Stimulated activated memory B cell treated with anti-CD40 and anti-IgM and Interleukin-4, amounts not matched to agents 10 μg/mL and 1 μg/mL and 100 μg/mL, for 72 hours (primary cell): ENCODE results near the gene AFF4.
"Not testable (repeated sequence)": the region's sequence is repeated elsewhere in the genome, so short reads cannot be mapped to it uniquely, and the experiment has no call there.

Experiments used
- ATAC-seq: fragments of 150-1000 bp; cut with Tn5 transposase; 2 replicates; pipeline ENCODE4 v1.10.0; 2021
- H3K27ac Mint-ChIP-seq: one replicate; pipeline ENCODE4 v1.8.0; 2022; ENCODE audit warnings: mild to moderate bottlenecking, mixed read lengths
- H3K27me3 Mint-ChIP-seq: one replicate; pipeline ENCODE4 v1.8.0; 2022; ENCODE audit warnings: mixed read lengths
- H3K36me3 Mint-ChIP-seq: one replicate; pipeline ENCODE4 v1.8.0; 2022; ENCODE audit warnings: mixed read lengths
- H3K4me1 Mint-ChIP-seq: one replicate; pipeline ENCODE4 v1.8.0; 2022; ENCODE audit warnings: mixed read lengths
- H3K4me3 Mint-ChIP-seq: one replicate; pipeline ENCODE4 v1.8.0; 2022; ENCODE audit warnings: mild to moderate bottlenecking, moderate library complexity, mixed read lengths
- H3K9me3 Mint-ChIP-seq: one replicate; pipeline ENCODE4 v1.8.0; 2022; ENCODE audit warnings: mixed read lengths

Gene AFF4

GRCh38 chr5:132860742-132861141 lies 102.7 kb downstream of the AFF4 start:
- ATAC-seq = no peak
- H3K27ac Mint-ChIP-seq = no peak overlapping the region
- H3K4me1 Mint-ChIP-seq = peaks cover 2% of the 10 kb centered on the region
- H3K9me3 Mint-ChIP-seq = peaks cover 2% of the 10 kb centered on the region
- no peak overlapping the region for H3K4me3 Mint-ChIP-seq
- peaks cover 14% of the 10 kb centered on the region for H3K27me3 Mint-ChIP-seq
- H3K36me3 Mint-ChIP-seq = no peaks in the 10 kb centered on the region

GRCh38 chr5:132859889-132860437 lies 103.5 kb downstream of the AFF4 start:
- no peak overlapping the region for H3K4me3 Mint-ChIP-seq

GRCh38 chr5:132856011-132856410 lies 107.4 kb downstream of the AFF4 start:
- Mint-ChIP-seq H3K27me3 (peaks cover 26% of the 10 kb centered on the region), H3K9me3 (peaks cover 2% of the 10 kb centered on the region), H3K36me3 (no peaks in the 10 kb centered on the region), H3K27ac (no peak overlapping the region), H3K4me3 (no peak overlapping the region), H3K4me1 (no peaks in the 10 kb centered on the region)
- ATAC-seq = no peak

More at GRCh38 chr5:132859889-132860437, 103.5 kb downstream of the AFF4 start:
- Mint-ChIP-seq H3K9me3 (peaks cover 2% of the 10 kb centered on the region), H3K27ac (no peak overlapping the region), H3K27me3 (peaks cover 22% of the 10 kb centered on the region), H3K4me1 (no peaks in the 10 kb centered on the region), H3K36me3 (no peaks in the 10 kb centered on the region)
- ATAC-seq = no peak

GRCh38 chr5:132854992-132855391 lies 108.4 kb downstream of the AFF4 start:
- H3K36me3 Mint-ChIP-seq, ATAC-seq, H3K9me3 Mint-ChIP-seq, H3K4me3 Mint-ChIP-seq, H3K4me1 Mint-ChIP-seq, H3K27ac Mint-ChIP-seq: not testable (repeated sequence)
- H3K27me3 Mint-ChIP-seq = peaks cover 26% of the 10 kb centered on the region

GRCh38 chr5:132854301-132854700 lies 109.1 kb downstream of the AFF4 start:
- Mint-ChIP-seq H3K36me3 (no peaks in the 10 kb centered on the region), H3K4me1 (no peaks in the 10 kb centered on the region), H3K4me3 (no peak overlapping the region), H3K27ac (no peak overlapping the region), H3K27me3 (peaks cover 26% of the 10 kb centered on the region), H3K9me3 (peaks cover 2% of the 10 kb centered on the region)
- ATAC-seq = no peak

- ATAC-seq = no peak
- peaks cover 26% of the 10 kb centered on the region for H3K27me3 Mint-ChIP-seq
- no peaks in the 10 kb centered on the region for H3K4me1 Mint-ChIP-seq
- H3K4me3 Mint-ChIP-seq = no peak overlapping the region
- peaks cover 2% of the 10 kb centered on the region for H3K9me3 Mint-ChIP-seq
- H3K36me3 Mint-ChIP-seq = no peaks in the 10 kb centered on the region
- H3K27ac Mint-ChIP-seq = no peak overlapping the region
Observed at GRCh38 chr5:132853790-132854189, 109.6 kb downstream of the AFF4 start.

GRCh38 chr5:132853323-132853722 lies 110.1 kb downstream of the AFF4 start:
- no peak overlapping the region for H3K27ac Mint-ChIP-seq
- H3K4me3 Mint-ChIP-seq = no peak overlapping the region
- H3K27me3 Mint-ChIP-seq = peaks cover 26% of the 10 kb centered on the region
- no peaks in the 10 kb centered on the region for H3K36me3 Mint-ChIP-seq
- peaks cover 2% of the 10 kb centered on the region for H3K9me3 Mint-ChIP-seq
- H3K4me1 Mint-ChIP-seq = no peaks in the 10 kb centered on the region
- no peak for ATAC-seq

GRCh38 chr5:132850066-132850465 lies 113.4 kb downstream of the AFF4 start:
- peaks cover 5% of the 10 kb centered on the region for H3K27me3 Mint-ChIP-seq
- H3K9me3 Mint-ChIP-seq = no peaks in the 10 kb centered on the region
- H3K4me3 Mint-ChIP-seq = no peak overlapping the region
- no peak overlapping the region for H3K27ac Mint-ChIP-seq
- no peak for ATAC-seq
- H3K4me1 Mint-ChIP-seq = no peaks in the 10 kb centered on the region
- no peaks in the 10 kb centered on the region for H3K36me3 Mint-ChIP-seq

- H3K27ac Mint-ChIP-seq = no peak overlapping the region
- H3K9me3 Mint-ChIP-seq = no peaks in the 10 kb centered on the region
- H3K36me3 Mint-ChIP-seq = no peaks in the 10 kb centered on the region
- H3K27me3 Mint-ChIP-seq = no peaks in the 10 kb centered on the region
- no peak overlapping the region for H3K4me3 Mint-ChIP-seq
- no peaks in the 10 kb centered on the region for H3K4me1 Mint-ChIP-seq
- ATAC-seq = no peak
Observed at GRCh38 chr5:132849347-132849746, 114.1 kb downstream of the AFF4 start.

- Mint-ChIP-seq H3K4me3 (no peak overlapping the region), H3K9me3 (no peaks in the 10 kb centered on the region), H3K27me3 (no peaks in the 10 kb centered on the region), H3K27ac (no peak overlapping the region), H3K4me1 (no peaks in the 10 kb centered on the region), H3K36me3 (no peaks in the 10 kb centered on the region)
- ATAC-seq = no peak
Observed at GRCh38 chr5:132848270-132848669, 115.2 kb downstream of the AFF4 start.

- Mint-ChIP-seq H3K27ac (no peak overlapping the region), H3K4me1 (no peaks in the 10 kb centered on the region), H3K9me3 (no peaks in the 10 kb centered on the region), H3K36me3 (no peaks in the 10 kb centered on the region), H3K27me3 (no peaks in the 10 kb centered on the region), H3K4me3 (no peak overlapping the region)
- no peak for ATAC-seq
Observed at GRCh38 chr5:132841305-132841704, 122.1 kb downstream of the AFF4 start.

GRCh38 chr5:132840896-132841295 lies 122.5 kb downstream of the AFF4 start:
- no peaks in the 10 kb centered on the region for H3K9me3 Mint-ChIP-seq
- no peak overlapping the region for H3K4me3 Mint-ChIP-seq
- no peaks in the 10 kb centered on the region for H3K27me3 Mint-ChIP-seq
- no peaks in the 10 kb centered on the region for H3K4me1 Mint-ChIP-seq
- H3K36me3 Mint-ChIP-seq = no peaks in the 10 kb centered on the region
- ATAC-seq = no peak
- H3K27ac Mint-ChIP-seq = no peak overlapping the region

GRCh38 chr5:132840313-132840712 lies 123.1 kb downstream of the AFF4 start:
- no peak for ATAC-seq
- Mint-ChIP-seq H3K9me3 (no peaks in the 10 kb centered on the region), H3K27me3 (no peaks in the 10 kb centered on the region), H3K27ac (no peak overlapping the region), H3K36me3 (no peaks in the 10 kb centered on the region), H3K4me1 (no peaks in the 10 kb centered on the region), H3K4me3 (no peak overlapping the region)

GRCh38 chr5:132839426-132840301 lies 123.8 kb downstream of the AFF4 start:
- Mint-ChIP-seq H3K4me1 (no peaks in the 10 kb centered on the region), H3K27me3 (no peaks in the 10 kb centered on the region), H3K27ac (no peak overlapping the region), H3K9me3 (no peaks in the 10 kb centered on the region), H3K4me3 (no peak overlapping the region), H3K36me3 (no peaks in the 10 kb centered on the region)
- no peak for ATAC-seq

- Mint-ChIP-seq H3K4me3 (no peak overlapping the region), H3K9me3 (no peaks in the 10 kb centered on the region), H3K36me3 (no peaks in the 10 kb centered on the region), H3K27ac (no peak overlapping the region), H3K4me1 (no peaks in the 10 kb centered on the region), H3K27me3 (no peaks in the 10 kb centered on the region)
- ATAC-seq = no peak
Observed at GRCh38 chr5:132838516-132839282, 124.7 kb downstream of the AFF4 start.
